H1 (cell line): Measurements from ENCODE around the gene ST8SIA5. TPM values are rescaled to one million over a fixed set of nuclear protein-coding genes. Genes with fewer than 3 reads are reported as not detected.

Experiments
- CTCF ChIA-PET: fragments of 300-600 bp; sonication (Branson Sonifier 250); formaldehyde crosslinking; loops from one replicate; lab custom pipeline; 2021; ENCODE audit not compliant: partially characterized antibody; lab: Charles Lee
- POLR2A ChIA-PET: fragments of 300-600 bp; sonication (Branson Sonifier 250); formaldehyde crosslinking; loops from one replicate; lab custom pipeline; 2021; ENCODE audit warnings: inconsistent platforms; ENCODE audit not compliant: partially characterized antibody; lab: Charles Lee
- DNase-seq, 2 experiments: peaks; one replicate each; pipeline versions ENCODE4 v3.0.0 to v3.0.0-alpha.2; 2010 to 2022; ENCODE audit warnings: low spot score in 2 of 2, low read depth in 1 of 2, mixed read lengths in 1 of 2
- FAIRE-seq: peaks from 2 replicates; lab custom pipeline; 2011; peaks lifted over from hg19 to GRCh38; lab: Jason Lieb, UNC
- H2AFZ ChIP-seq: 2 replicates; pipeline ENCODE4 v1.8.1; 2012; ENCODE audit warnings: low read length, inconsistent platforms
- H2AK5ac ChIP-seq: 2 replicates; pipeline ENCODE4 v1.6.1; 2013; ENCODE audit warnings: low read depth, low read length
- H2BK120ac ChIP-seq: replicated peaks from 2 replicates; pipeline ENCODE3; 2013; ENCODE audit warnings: low read depth, low read length, inconsistent platforms
- H2BK12ac ChIP-seq: 2 replicates; pipeline ENCODE4 v1.6.1; 2013; ENCODE audit warnings: low read depth, low read length
- H2BK15ac ChIP-seq: 2 replicates; pipeline ENCODE4 v1.6.1; 2013; ENCODE audit warnings: low read length
- H2BK20ac ChIP-seq: 2 replicates; pipeline ENCODE4 v1.6.1; 2013; ENCODE audit warnings: low read length
- H2BK5ac ChIP-seq: 2 replicates; pipeline ENCODE4 v1.6.1; 2013; ENCODE audit warnings: low read depth, low read length
- H3K14ac ChIP-seq: 2 replicates; pipeline ENCODE4 v1.6.1; 2013; ENCODE audit warnings: inconsistent platforms; ENCODE audit not compliant: insufficient read length
- H3K18ac ChIP-seq: 2 replicates; pipeline ENCODE4 v1.6.1; 2013; ENCODE audit warnings: low read length; ENCODE audit errors: extremely low read depth
- H3K23ac ChIP-seq: 2 replicates; pipeline ENCODE4 v1.6.1; 2013; ENCODE audit warnings: inconsistent platforms; ENCODE audit not compliant: insufficient read length
- H3K23me2 ChIP-seq: 2 replicates; pipeline ENCODE4 v1.6.1; 2013; ENCODE audit warnings: low read depth, low read length
- H3K27ac ChIP-seq: 2 replicates; pipeline ENCODE4 v1.6.1; 2011; ENCODE audit warnings: low read depth, low read length, inconsistent platforms
- H3K27me3 ChIP-seq, 4 experiments: replicated peaks in 1 of 4; 1 replicate in 1 of 4; 2 replicates in 3 of 4; pipeline versions ENCODE4 v1.6.1 to v1.8.1; 2011 to 2013; ENCODE audit warnings: low read length in 3 of 4, mild to moderate bottlenecking in 3 of 4, inconsistent platforms in 2 of 4, mixed read lengths in 2 of 4, moderate library complexity in 1 of 4; ENCODE audit not compliant: control insufficient read depth in 3 of 4, insufficient read depth in 3 of 4; ENCODE audit errors: extremely low read depth in 1 of 4
- H3K36me3 ChIP-seq, 4 experiments: 2 replicates each; pipeline versions ENCODE4 v1.6.1 to v1.8.1; 2011 to 2013; ENCODE audit warnings: mild to moderate bottlenecking in 4 of 4, low read length in 3 of 4, moderate library complexity in 2 of 4, control low read depth in 1 of 4, inconsistent platforms in 1 of 4; ENCODE audit not compliant: insufficient read depth in 4 of 4, control insufficient read depth in 2 of 4
- H3K4ac ChIP-seq: replicated peaks from 2 replicates; pipeline ENCODE3; 2013; ENCODE audit warnings: low read length, low read depth, mixed read lengths, inconsistent platforms; ENCODE audit not compliant: insufficient read length
- H3K4me1 ChIP-seq, 4 experiments: replicated peaks in 1 of 4; 1 replicate in 1 of 4; 2 replicates in 3 of 4; pipeline versions ENCODE4 v1.6.1 to v1.8.1; 2011 to 2013; ENCODE audit warnings: low read length in 3 of 4, inconsistent platforms in 2 of 4, mixed read lengths in 1 of 4; ENCODE audit not compliant: insufficient read depth in 4 of 4, control insufficient read depth in 3 of 4
- H3K4me2 ChIP-seq, 2 experiments: 2 replicates each; pipeline versions ENCODE4 v1.6.1 to v1.8.1; 2011 to 2013; ENCODE audit warnings: low read depth in 2 of 2, low read length in 2 of 2, control low read depth in 1 of 2, inconsistent platforms in 1 of 2, mild to moderate bottlenecking in 1 of 2; ENCODE audit not compliant: insufficient read depth in 1 of 2
- H3K4me3 ChIP-seq, 4 experiments: fragments of 200-600, 300-600 bp in 1 of 4; sonication (generic), shearing (Covaris generic), sonication (Bioruptor Twin) in 1 of 4; 2 replicates each; pipeline versions ENCODE4 v1.5.1 to v1.8.1; 2011 to 2016; ENCODE audit warnings: low read length in 4 of 4, low read depth in 3 of 4, control low read depth in 2 of 4, inconsistent platforms in 2 of 4, mild to moderate bottlenecking in 2 of 4, mixed read lengths in 1 of 4, moderate library complexity in 1 of 4; ENCODE audit not compliant: insufficient read depth in 2 of 4; ENCODE audit errors: extremely low read depth in 1 of 4
- H3K56ac ChIP-seq: replicated peaks from 2 replicates; pipeline ENCODE3; 2013; ENCODE audit warnings: low read depth, mild to moderate bottlenecking, mixed read lengths, low read length, inconsistent platforms; ENCODE audit not compliant: insufficient read length
- H3K79me1 ChIP-seq: 2 replicates; pipeline ENCODE4 v1.6.1; 2013; ENCODE audit warnings: low read depth, low read length, control low read depth
- H3K79me2 ChIP-seq, 2 experiments: 2 replicates each; pipeline versions ENCODE4 v1.6.1 to v1.8.1; 2012 to 2013; ENCODE audit warnings: low read length in 2 of 2, mild to moderate bottlenecking in 2 of 2, inconsistent platforms in 1 of 2; ENCODE audit not compliant: insufficient read depth in 2 of 2, control insufficient read depth in 1 of 2
- H3K9ac ChIP-seq, 4 experiments: replicated peaks in 1 of 4; 1 replicate in 1 of 4; 2 replicates in 3 of 4; pipeline versions ENCODE4 v1.6.1 to v1.8.1; 2011 to 2013; ENCODE audit warnings: low read depth in 3 of 4, low read length in 3 of 4, control low read depth in 2 of 4, mild to moderate bottlenecking in 2 of 4, moderate library complexity in 2 of 4, inconsistent platforms in 1 of 4; ENCODE audit errors: extremely low read depth in 1 of 4
- H3K9me3 ChIP-seq, 2 experiments: 2 replicates each; pipeline versions ENCODE4 v1.6.1 to v1.8.1; 2012 to 2013; ENCODE audit warnings: mild to moderate bottlenecking in 2 of 2, moderate library complexity in 2 of 2, control low read depth in 1 of 2, inconsistent platforms in 1 of 2, low read depth in 1 of 2, low read length in 1 of 2, mixed read lengths in 1 of 2; ENCODE audit not compliant: insufficient read depth in 2 of 2
- H4K20me1 ChIP-seq, 2 experiments: replicated peaks in 1 of 2; 2 replicates each; pipeline versions ENCODE3 to v1.8.1; 2011 to 2013; ENCODE audit warnings: inconsistent platforms in 2 of 2, low read length in 2 of 2, mild to moderate bottlenecking in 1 of 2; ENCODE audit not compliant: insufficient read depth in 2 of 2, control insufficient read depth in 1 of 2
- H4K5ac ChIP-seq: 2 replicates; pipeline ENCODE4 v1.6.1; 2013; ENCODE audit warnings: low read length, low read depth, mixed read lengths, inconsistent platforms; ENCODE audit not compliant: insufficient read length
- H4K8ac ChIP-seq: 2 replicates; pipeline ENCODE4 v1.8.0; 2013; ENCODE audit warnings: mild to moderate bottlenecking, moderate library complexity, low read length, inconsistent platforms; ENCODE audit not compliant: insufficient read depth; ENCODE audit errors: extremely low read depth
- H4K91ac ChIP-seq: replicated peaks from 2 replicates; pipeline ENCODE3; 2013; ENCODE audit warnings: low read length, mixed read lengths, inconsistent platforms; ENCODE audit not compliant: insufficient read length
- CBX5 ChIP-seq: fragments of 300-800, 300-1000 bp; sonication (generic); IDR thresholded peaks from 2 replicates; pipeline ENCODE4 v1.7.1; 2016; ENCODE audit warnings: antibody characterized with exemption, low read length, low read depth
- CHD1 ChIP-seq: IDR thresholded peaks from 2 replicates; pipeline ENCODE4 v1.6.1; 2012; ENCODE audit warnings: low read depth, low read length, improper control_type of control experiment
- JUND ChIP-seq: IDR thresholded peaks from 2 replicates; pipeline ENCODE4 v1.6.1; 2011; ENCODE audit warnings: mild to moderate bottlenecking, improper control_type of control experiment, low read length
- NANOG ChIP-seq: IDR thresholded peaks from 2 replicates; pipeline ENCODE4 v1.6.1; 2011; ENCODE audit warnings: low read length, low read depth, mild to moderate bottlenecking, inconsistent platforms; ENCODE audit not compliant: insufficient read depth, poor library complexity, severe bottlenecking
- PHF8 ChIP-seq: fragments of 200-600 bp; sonication (generic); conservative IDR thresholded peaks from 2 replicates; pipeline ENCODE4 v1.7.1; 2012; ENCODE audit warnings: low read depth, mild to moderate bottlenecking, inconsistent platforms, low read length, moderate library complexity
- RNF2 ChIP-seq: fragments of 200-900, 300-1000 bp; sonication (generic); IDR thresholded peaks from 2 replicates; pipeline ENCODE4 v1.7.1; 2016; ENCODE audit warnings: borderline replicate concordance, low read depth, mild to moderate bottlenecking, antibody characterized with exemption, low read length; ENCODE audit not compliant: poor library complexity, severe bottlenecking; ENCODE audit errors: missing control alignments
- RXRA ChIP-seq: IDR thresholded peaks from 2 replicates; pipeline ENCODE4 v1.6.1; 2011; ENCODE audit warnings: low read depth, mild to moderate bottlenecking, low read length, moderate library complexity; ENCODE audit not compliant: insufficient read depth
- SIX5 ChIP-seq: IDR thresholded peaks from 2 replicates; pipeline ENCODE4 v1.6.1; 2011; ENCODE audit warnings: mild to moderate bottlenecking, low read depth, low read length
- TAF1 ChIP-seq: IDR thresholded peaks from 2 replicates; pipeline ENCODE4 v1.6.1; 2011; ENCODE audit warnings: mild to moderate bottlenecking, low read depth, low read length
- WGBS, 2 experiments: shearing (Covaris generic) in 1 of 2; methylation state at CpG; one replicate each; pipeline versions ENCODE4 v1.1.6 to v1.1.7; 2013 to 2015; ENCODE audit warnings: low lambda C conversion rate in 2 of 2, mixed read lengths in 2 of 2, inconsistent platforms in 1 of 2, low coverage in 1 of 2, missing lambda C conversion rate in 1 of 2; ENCODE audit not compliant: insufficient replicate concordance in 2 of 2, insufficient coverage in 1 of 2, insufficient read length in 1 of 2; ENCODE audit errors: extremely low coverage in 1 of 2, missing lambda C conversion rate in 1 of 2; 5-methylcytosine and 5-hydroxymethylcytosine counted together
- polyA plus RNA-seq, 7 experiments: library from polyadenylated mRNA; depleted of rRNA in 3 of 7; stranded (reverse) in 5 of 7; unstranded in 2 of 7; fragments of >200 nt in 5 of 7; fragments of 200-250 nt in 2 of 7; gene quantifications; 1 replicate in 5 of 7; 2 replicates in 1 of 7; 4 replicates in 1 of 7; pipeline versions ENCODE4 v1.2.1 to v1.2.3, GENCODE V29; 2011 to 2013; ENCODE audit warnings: missing spikeins in 2 of 7, mixed read lengths in 2 of 7
- total RNA-seq: library from RNA; stranded (reverse); fragmentation: NEBNext Ultra II Directional; extraction: Animal tissue kit (Norgen Biotek cat#: 25700); gene quantifications from 2 replicates; pipeline ENCODE4 v1.2.1, GENCODE V29; 2021
- TF ChIP-seq, protein P1 (sequence below), 3 experiments: IDR thresholded peaks; 1 replicate in 2 of 3; 2 replicates in 1 of 3; pipeline versions ENCODE4 v1.5.1 to v1.6.1; 2011; ENCODE audit warnings: low read length in 3 of 3, mild to moderate bottlenecking in 3 of 3, inconsistent platforms in 2 of 3, low read depth in 1 of 3, moderate library complexity in 1 of 3; ENCODE audit not compliant: insufficient read depth in 1 of 3; ENCODE audit errors: control extremely low read depth in 1 of 3

The ST8SIA5 gene
- total and polyA plus RNA-seq, 2 of the 8 experiments (the other 6 are each of a cell fraction or from before 2014, with no cell fraction given), result 2.4 to 6.3 TPM

DNA sequence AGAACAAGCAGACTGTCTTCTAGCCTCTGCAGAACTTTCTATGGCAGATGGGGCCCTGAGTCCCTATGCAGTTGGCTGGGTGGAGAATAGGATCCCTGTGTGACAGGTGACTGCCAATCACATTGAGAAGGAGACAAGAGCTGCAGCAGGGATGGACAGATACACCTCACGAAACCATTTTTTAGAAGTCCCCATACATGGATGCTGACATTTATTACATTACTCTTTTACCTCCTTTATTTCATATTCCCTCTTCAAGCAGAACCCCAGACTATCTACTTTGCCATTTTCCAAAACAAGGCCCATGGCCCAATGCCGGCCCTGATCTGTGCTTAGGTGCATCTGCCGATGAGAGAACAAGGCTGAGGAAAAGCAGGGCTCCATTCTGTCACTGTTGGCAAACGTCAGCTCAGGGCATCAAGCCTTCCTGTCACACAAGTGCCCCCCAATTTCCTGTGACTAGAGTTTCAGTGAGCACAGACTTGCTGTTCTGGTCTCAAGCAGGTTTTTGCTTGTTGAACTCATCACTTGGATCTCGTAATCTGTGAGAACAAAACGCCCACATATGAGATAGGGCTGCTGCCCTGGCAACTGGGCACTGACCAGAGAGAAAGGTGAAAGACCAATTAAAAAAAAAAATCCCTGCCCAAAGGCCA, 135.6 kb downstream of the ST8SIA5 start:
- no peaks in the 10 kb centered on the region for H3K79me1 ChIP-seq
- 89% methylated on average over 6 of the region's 6 CpGs; no CpG with 5 or more reads in 1 of the 2 experiments for whole genome bisulfite sequencing, 2 experiments
- no peak overlapping the region for H4K91ac ChIP-seq
- no peak overlapping the region for H3K4me2 ChIP-seq
- POLR2A ChIA-PET, result no interaction called here
- peaks cover 0 to 3% (median 0%) of the 10 kb centered on the region in 4 experiments; a peak in 1 of 7 replicates for H3K4me1 ChIP-seq
- H3K56ac ChIP-seq, result no peak overlapping the region
- no peak overlapping the region for H3K9ac ChIP-seq
- no peak overlapping the region for H2BK5ac ChIP-seq
- H3K23ac ChIP-seq, result no peak overlapping the region
- no peak overlapping the region for H3K14ac ChIP-seq
- H2AFZ ChIP-seq, result no peak overlapping the region
- H2AK5ac ChIP-seq, result no peak overlapping the region
- H3K4ac ChIP-seq, result no peak overlapping the region
- H3K23me2 ChIP-seq, result no peaks in the 10 kb centered on the region
- H2BK20ac ChIP-seq, result no peak overlapping the region
- H3K79me2 ChIP-seq, result no peaks in the 10 kb centered on the region
- FAIRE-seq (no peak), DNase-seq (peak in 1 of 2 experiments; percentile 26)
- no peak overlapping the region for H3K4me3 ChIP-seq
- H2BK12ac ChIP-seq, result no peak overlapping the region
- H3K27me3 ChIP-seq, result no peaks in the 10 kb centered on the region
- no peaks in the 10 kb centered on the region for H3K36me3 ChIP-seq
- CTCF ChIA-PET, result interaction anchor here (1.8 to 5.6 kb wide), 5 partner anchors 37 to 340 kb away, joined by 4 to 64 read pairs (median 16); partner anchors contain the start of gene LOXHD1
- H3K9me3 ChIP-seq, result no peaks in the 10 kb centered on the region
- no peak overlapping the region for H2BK15ac ChIP-seq
- H4K20me1 ChIP-seq, result no peaks in the 10 kb centered on the region
- H4K5ac ChIP-seq, result no peak overlapping the region
- H4K8ac ChIP-seq, result no peak overlapping the region
- no peak overlapping the region for H3K27ac ChIP-seq
- H3K18ac ChIP-seq, result no peak overlapping the region
- no peak overlapping the region for H2BK120ac ChIP-seq
- TF ChIP-seq CBX5 (no peak), CHD1 (no peak), PHF8 (no peak), JUND (no peak), NANOG (no peak), TAF1 (no peak), RNF2 (no peak), SIX5 (no peak), RXRA (no peak)
- TF ChIP-seq, protein P1, sequence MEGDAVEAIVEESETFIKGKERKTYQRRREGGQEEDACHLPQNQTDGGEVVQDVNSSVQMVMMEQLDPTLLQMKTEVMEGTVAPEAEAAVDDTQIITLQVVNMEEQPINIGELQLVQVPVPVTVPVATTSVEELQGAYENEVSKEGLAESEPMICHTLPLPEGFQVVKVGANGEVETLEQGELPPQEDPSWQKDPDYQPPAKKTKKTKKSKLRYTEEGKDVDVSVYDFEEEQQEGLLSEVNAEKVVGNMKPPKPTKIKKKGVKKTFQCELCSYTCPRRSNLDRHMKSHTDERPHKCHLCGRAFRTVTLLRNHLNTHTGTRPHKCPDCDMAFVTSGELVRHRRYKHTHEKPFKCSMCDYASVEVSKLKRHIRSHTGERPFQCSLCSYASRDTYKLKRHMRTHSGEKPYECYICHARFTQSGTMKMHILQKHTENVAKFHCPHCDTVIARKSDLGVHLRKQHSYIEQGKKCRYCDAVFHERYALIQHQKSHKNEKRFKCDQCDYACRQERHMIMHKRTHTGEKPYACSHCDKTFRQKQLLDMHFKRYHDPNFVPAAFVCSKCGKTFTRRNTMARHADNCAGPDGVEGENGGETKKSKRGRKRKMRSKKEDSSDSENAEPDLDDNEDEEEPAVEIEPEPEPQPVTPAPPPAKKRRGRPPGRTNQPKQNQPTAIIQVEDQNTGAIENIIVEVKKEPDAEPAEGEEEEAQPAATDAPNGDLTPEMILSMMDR (IDR thresholded peaks at IDR 0.05; ENCODE audit: control extremely low read depth in 1 of 3, insufficient read depth in 1 of 3, low read depth in 1 of 3, low read length in 3 of 3), result no peak
